ENCODE data around the gene TNFAIP1.

DNA sequence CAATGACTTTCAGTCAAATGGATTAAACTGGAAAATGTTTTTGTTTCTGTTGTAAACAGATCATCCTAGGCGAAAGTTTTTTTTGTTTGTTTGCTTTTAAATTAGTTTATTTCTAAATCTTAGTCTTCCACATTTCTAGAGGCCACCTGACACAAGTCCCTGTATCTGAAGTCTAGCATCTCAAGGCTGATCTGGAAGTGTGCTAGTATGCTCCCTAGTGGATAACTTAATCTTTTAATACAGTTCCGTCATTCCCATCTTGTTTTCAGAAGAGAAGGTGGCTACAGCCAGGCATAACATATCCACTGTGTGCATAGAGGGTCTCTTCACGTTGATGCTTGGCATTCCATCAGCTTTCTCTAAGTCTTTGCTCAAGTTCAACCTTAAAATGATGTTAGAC, 7.9 kb upstream of the TNFAIP1 start:
- TF ChIP-seq, protein P1, sequence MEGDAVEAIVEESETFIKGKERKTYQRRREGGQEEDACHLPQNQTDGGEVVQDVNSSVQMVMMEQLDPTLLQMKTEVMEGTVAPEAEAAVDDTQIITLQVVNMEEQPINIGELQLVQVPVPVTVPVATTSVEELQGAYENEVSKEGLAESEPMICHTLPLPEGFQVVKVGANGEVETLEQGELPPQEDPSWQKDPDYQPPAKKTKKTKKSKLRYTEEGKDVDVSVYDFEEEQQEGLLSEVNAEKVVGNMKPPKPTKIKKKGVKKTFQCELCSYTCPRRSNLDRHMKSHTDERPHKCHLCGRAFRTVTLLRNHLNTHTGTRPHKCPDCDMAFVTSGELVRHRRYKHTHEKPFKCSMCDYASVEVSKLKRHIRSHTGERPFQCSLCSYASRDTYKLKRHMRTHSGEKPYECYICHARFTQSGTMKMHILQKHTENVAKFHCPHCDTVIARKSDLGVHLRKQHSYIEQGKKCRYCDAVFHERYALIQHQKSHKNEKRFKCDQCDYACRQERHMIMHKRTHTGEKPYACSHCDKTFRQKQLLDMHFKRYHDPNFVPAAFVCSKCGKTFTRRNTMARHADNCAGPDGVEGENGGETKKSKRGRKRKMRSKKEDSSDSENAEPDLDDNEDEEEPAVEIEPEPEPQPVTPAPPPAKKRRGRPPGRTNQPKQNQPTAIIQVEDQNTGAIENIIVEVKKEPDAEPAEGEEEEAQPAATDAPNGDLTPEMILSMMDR (conservative IDR thresholded peaks at IDR 0.05; ENCODE audit: low read depth, low read length): peak; percentile 41; the same call in 1 of the 2 replicates
- no peak for TF ChIP-seq EZH2 (IDR thresholded peaks at IDR 0.05; ENCODE audit: low read length, unreplicated experiment)

All from PC-3 (cell line).